Activated CD4-positive, alpha-beta memory T cell treated with anti-CD3 and anti-CD28 coated beads for 36 hours (primary cell): ENCODE results near the gene TNFRSF4. TPM values are rescaled to one million over a fixed set of nuclear protein-coding genes. Genes with fewer than 3 reads are reported as not detected.

Source experiments
- CTCF ChIA-PET: fragments of 350-600 bp; sonication (Branson Sonifier 250); formaldehyde crosslinking; loops from one replicate; lab custom pipeline; 2021; ENCODE audit warnings: antibody characterized with exemption, inconsistent platforms; lab: Charles Lee
- POLR2A ChIA-PET: fragments of 350-600 bp; sonication (Branson Sonifier 250); formaldehyde crosslinking; loops from one replicate; lab custom pipeline; 2021; ENCODE audit warnings: antibody characterized with exemption; lab: Charles Lee
- DNase-seq: peaks from one replicate; pipeline ENCODE4 v3.0.0-alpha.2; 2020
- H3K27ac Mint-ChIP-seq: one replicate; pipeline ENCODE4 v1.8.0; 2021; ENCODE audit warnings: mixed read lengths
- H3K27me3 Mint-ChIP-seq: one replicate; pipeline ENCODE4 v1.8.0; 2021; ENCODE audit warnings: mixed read lengths
- H3K36me3 Mint-ChIP-seq: one replicate; pipeline ENCODE4 v1.8.0; 2021; ENCODE audit warnings: mixed read lengths
- H3K4me1 Mint-ChIP-seq: one replicate; pipeline ENCODE4 v1.8.0; 2021; ENCODE audit warnings: low read depth, mixed read lengths
- H3K4me3 Mint-ChIP-seq: one replicate; pipeline ENCODE4 v1.8.0; 2021; ENCODE audit warnings: mild to moderate bottlenecking, mixed read lengths
- H3K9me3 Mint-ChIP-seq: one replicate; pipeline ENCODE4 v1.8.0; 2021; ENCODE audit warnings: mixed read lengths
- intact Hi-C: fragments of 100-400 bp; cut with micrococcal nuclease; formaldehyde crosslinking; loops from one replicate; pipeline ENCODE4 v1.15.1; 2023
- total RNA-seq, 2 experiments: library from RNA; stranded (reverse); gene quantifications; one replicate each; pipeline ENCODE4 v1.2.3, GENCODE V29; 2021

The TNFRSF4 gene
- total RNA-seq, 2 experiments from 2014 or later = 1,003 to 1,005 TPM

GRCh38 chr1:1220197-1220596 lies 6.2 kb upstream of the TNFRSF4 start:
- Mint-ChIP-seq H3K36me3 (peaks cover 73% of the 10 kb centered on the region), H3K4me1 (peaks cover 52% of the 10 kb centered on the region), H3K9me3 (no peaks in the 10 kb centered on the region), H3K4me3 (peak overlapping the region; percentile 78), H3K27me3 (no peaks in the 10 kb centered on the region), H3K27ac (peak overlapping the region; percentile 100)
- DNase-seq = no peak
- POLR2A ChIA-PET = interaction anchor here (5.7 kb wide), 1 partner anchor 11 kb away, joined by 35 read pairs; the partner anchor contains the start of genes B3GALT6 and SDF4
- CTCF ChIA-PET = interaction anchor here (0.6 kb wide), 1 partner anchor 156 kb away, joined by 3 read pairs; no protein-coding TSS in a partner anchor
- intact Hi-C loops = no loop called here

GRCh38 chr1:1219341-1219740 lies 5.4 kb upstream of the TNFRSF4 start:
- peak overlapping the region; percentile 100 for H3K27ac Mint-ChIP-seq
- DNase-seq = peak; percentile 88
- no peaks in the 10 kb centered on the region for H3K9me3 Mint-ChIP-seq
- intact Hi-C loops = loop anchor here (5.0 kb wide), 2 partner anchors 88 to 157 kb away; partner anchors contain the start of genes ACAP3 and PUSL1
- peak overlapping the region; percentile 78 for H3K4me3 Mint-ChIP-seq
- peaks cover 60% of the 10 kb centered on the region for H3K4me1 Mint-ChIP-seq
- ChIA-PET POLR2A (interaction anchor here (5.5 to 5.7 kb wide), 2 partner anchors 12 to 13 kb away, joined by 35 to 107 read pairs; partner anchors contain the start of genes B3GALT6, SDF4 and TNFRSF18), CTCF (no interaction called here)
- peaks cover 82% of the 10 kb centered on the region for H3K36me3 Mint-ChIP-seq
- H3K27me3 Mint-ChIP-seq = no peaks in the 10 kb centered on the region

- no peaks in the 10 kb centered on the region for H3K9me3 Mint-ChIP-seq
- H3K4me3 Mint-ChIP-seq = peak overlapping the region; percentile 78
- no peaks in the 10 kb centered on the region for H3K27me3 Mint-ChIP-seq
- no peak for DNase-seq
- POLR2A ChIA-PET = interaction anchor here (5.5 to 5.7 kb wide), 2 partner anchors 12 to 13 kb away, joined by 35 to 107 read pairs; partner anchors contain the start of genes B3GALT6, SDF4 and TNFRSF18
- intact Hi-C loops = loop anchor here (5.0 kb wide), 2 partner anchors 89 to 156 kb away; partner anchors contain the start of genes ACAP3 and PUSL1
- H3K27ac Mint-ChIP-seq = peak overlapping the region; percentile 100
- peaks cover 63% of the 10 kb centered on the region for H3K4me1 Mint-ChIP-seq
- CTCF ChIA-PET = interaction anchor here (0.9 kb wide), 1 partner anchor 96 kb away, joined by 3 read pairs; no protein-coding TSS in a partner anchor
- peaks cover 83% of the 10 kb centered on the region for H3K36me3 Mint-ChIP-seq
These were observed 4.7 kb upstream of the TNFRSF4 start for GRCh38 chr1:1218524-1219200.

GRCh38 chr1:1217621-1218523 lies 3.9 kb upstream of the TNFRSF4 start:
- intact Hi-C loops = loop anchor here (2.0 to 5.0 kb wide), 4 partner anchors 13 to 156 kb away; partner anchors contain the start of genes ACAP3 and PUSL1
- peak overlapping the region; percentile 100 for H3K27ac Mint-ChIP-seq
- no peaks in the 10 kb centered on the region for H3K27me3 Mint-ChIP-seq
- H3K9me3 Mint-ChIP-seq = no peaks in the 10 kb centered on the region
- DNase-seq = peak; percentile 84
- ChIA-PET POLR2A (interaction anchor here (1.0 to 5.7 kb wide), 3 partner anchors 11 to 18 kb away, joined by 3 to 107 read pairs (median 35); partner anchors contain the start of genes B3GALT6, SDF4 and TNFRSF18), CTCF (interaction anchor here (0.9 to 3.0 kb wide), 4 partner anchors 11 to 96 kb away, joined by 3 to 18 read pairs (median 8); partner anchors contain the start of gene TNFRSF18)
- H3K4me1 Mint-ChIP-seq = peaks cover 62% of the 10 kb centered on the region
- H3K4me3 Mint-ChIP-seq = peak overlapping the region; percentile 78
- peaks cover 82% of the 10 kb centered on the region for H3K36me3 Mint-ChIP-seq

GRCh38 chr1:1216770-1217620 lies 3.0 kb upstream of the TNFRSF4 start:
- Mint-ChIP-seq H3K9me3 (no peaks in the 10 kb centered on the region), H3K36me3 (peaks cover 82% of the 10 kb centered on the region), H3K4me1 (peaks cover 59% of the 10 kb centered on the region), H3K27ac (peak overlapping the region; percentile 100), H3K27me3 (no peaks in the 10 kb centered on the region), H3K4me3 (peak overlapping the region; percentile 93)
- ChIA-PET POLR2A (interaction anchor here (0.7 to 5.7 kb wide), 7 partner anchors 11 to 156 kb away, joined by 3 to 107 read pairs (median 3); partner anchors contain the start of genes B3GALT6, SDF4 and TNFRSF18), CTCF (interaction anchor here (1.7 to 3.0 kb wide), 3 partner anchors 10 to 95 kb away, joined by 6 to 18 read pairs (median 9); partner anchors contain the start of gene TNFRSF18)
- intact Hi-C loops = loop anchor here (1.0 to 5.0 kb wide), 5 partner anchors 9 to 155 kb away; partner anchors contain the start of genes ACAP3 and PUSL1
- peak; percentile 88 for DNase-seq

- intact Hi-C loops = loop anchor here (1.0 to 5.0 kb wide), 5 partner anchors 8 to 154 kb away; partner anchors contain the start of genes ACAP3 and PUSL1
- POLR2A ChIA-PET = interaction anchor here (1.1 to 5.7 kb wide), 9 partner anchors 10 to 183 kb away, joined by 3 to 107 read pairs (median 5); partner anchors contain the start of genes B3GALT6, SDF4 and TNFRSF18
- CTCF ChIA-PET = interaction anchor here (1.7 to 3.0 kb wide), 3 partner anchors 9 to 94 kb away, joined by 6 to 18 read pairs (median 9); partner anchors contain the start of gene TNFRSF18
- Mint-ChIP-seq H3K4me3 (peak overlapping the region; percentile 93), H3K36me3 (peaks cover 80% of the 10 kb centered on the region), H3K27ac (peak overlapping the region; percentile 100), H3K27me3 (no peaks in the 10 kb centered on the region), H3K9me3 (no peaks in the 10 kb centered on the region), H3K4me1 (peaks cover 56% of the 10 kb centered on the region)
- DNase-seq = no peak
These were observed 2.1 kb upstream of the TNFRSF4 start for GRCh38 chr1:1215881-1216605.

GRCh38 chr1:1215080-1215676 lies 1.2 kb upstream of the TNFRSF4 start:
- peaks cover 80% of the 10 kb centered on the region for H3K36me3 Mint-ChIP-seq

GRCh38 chr1:1212780-1213344 lies 1.1 kb downstream of the TNFRSF4 start:
- H3K9me3 Mint-ChIP-seq = no peaks in the 10 kb centered on the region
- peak; percentile 72 for DNase-seq
- H3K27ac Mint-ChIP-seq = peak overlapping the region; percentile 100
- ChIA-PET CTCF (interaction anchor here (1.2 to 2.0 kb wide), 3 partner anchors 18 to 92 kb away, joined by 3 to 6 read pairs (median 3); no protein-coding TSS in a partner anchor), POLR2A (interaction anchor here (0.7 to 1.3 kb wide), 3 partner anchors 18 to 91 kb away, joined by 3 read pairs; no protein-coding TSS in a partner anchor)
- intact Hi-C loops = no loop called here
- H3K36me3 Mint-ChIP-seq = peaks cover 76% of the 10 kb centered on the region
- H3K4me1 Mint-ChIP-seq = peaks cover 49% of the 10 kb centered on the region
- H3K4me3 Mint-ChIP-seq = peak overlapping the region; percentile 81
- no peaks in the 10 kb centered on the region for H3K27me3 Mint-ChIP-seq

More at GRCh38 chr1:1215080-1215676, 1.2 kb upstream of the TNFRSF4 start:
- POLR2A ChIA-PET = interaction anchor here (0.8 to 5.7 kb wide), 8 partner anchors 9 to 182 kb away, joined by 3 to 107 read pairs (median 6); partner anchors contain the start of genes B3GALT6, SDF4 and TNFRSF18
- peaks cover 51% of the 10 kb centered on the region for H3K4me1 Mint-ChIP-seq
- peak; percentile 63 for DNase-seq
- peak overlapping the region; percentile 93 for H3K4me3 Mint-ChIP-seq
- no peaks in the 10 kb centered on the region for H3K27me3 Mint-ChIP-seq
- peak overlapping the region; percentile 100 for H3K27ac Mint-ChIP-seq
- intact Hi-C loops = loop anchor here (5.0 kb wide), 2 partner anchors 92 to 153 kb away; partner anchors contain the start of genes ACAP3 and PUSL1
- H3K9me3 Mint-ChIP-seq = no peaks in the 10 kb centered on the region
- CTCF ChIA-PET = interaction anchor here (0.6 to 3.0 kb wide), 4 partner anchors 8 to 93 kb away, joined by 3 to 18 read pairs (median 6); partner anchors contain the start of genes SDF4 and TNFRSF18
